ENCODE results near the gene TENT4A. TPM values are rescaled to one million over a fixed set of nuclear protein-coding genes. Genes with fewer than 3 reads are reported as not detected.

The TENT4A gene
- total and polyA plus RNA-seq, 10 of the 15 experiments (the other 5 are each of a cell fraction or from before 2014, with no cell fraction given): 1.4 to 30.6 (median 12.5) TPM

GRCh38 chr5:6686915-6687409, 26.3 kb upstream of the TENT4A start:
- FAIRE-seq (no peak), ATAC-seq (no peak), DNase-seq (ENCODE audit: low read depth, low spot score) (no peak)
- POLR2A ChIA-PET: no interaction called here
- in situ Hi-C loops (cut with MboI): no loop called here
- BruUV-seq (replicated peaks): no TSS peak
- CTCF ChIA-PET: interaction anchor here (1.8 kb wide), 1 partner anchor 8 kb away, joined by 5 read pairs; no protein-coding TSS in a partner anchor
- H3K4me3 ChIP-seq: no peak overlapping the region
- H3K9ac ChIP-seq (ENCODE audit: control insufficient read depth, insufficient read depth, low read length): no peak overlapping the region
- peaks cover 0 to 2% of the 10 kb centered on the region in 2 experiments; a peak in 2 of 4 replicates for H3K27me3 ChIP-seq (replicated peaks in 1 of 2; ENCODE audit: control insufficient read depth in 2 of 2, insufficient read depth in 2 of 2, low read length in 1 of 2)
- RAD21 ChIA-PET (ENCODE audit: unreplicated experiment): no interaction called here
- no peaks in the 10 kb centered on the region for H3K79me2 ChIP-seq (ENCODE audit: control insufficient read depth, insufficient read depth, low read length)
- 0 out of 2 replicates have a peak overlapping the region, but pooled peaks have one; percentile 38 for H3K4me2 ChIP-seq (ENCODE audit: control insufficient read depth, insufficient read depth)
- SMC1A ChIA-PET (ENCODE audit: uncharacterized antibody, unreplicated experiment): interaction anchor here (1.6 kb wide), 1 partner anchor 12 kb away, joined by 4 read pairs; no protein-coding TSS in a partner anchor
- no peaks in the 10 kb centered on the region for H3K36me3 ChIP-seq (ENCODE audit: control insufficient read depth in 2 of 2, insufficient read depth in 2 of 2, low read length in 1 of 2)
- H3K4me1 ChIP-seq (ENCODE audit: control insufficient read depth, insufficient read depth, low read length): no peaks in the 10 kb centered on the region
- no peak overlapping the region for H2AFZ ChIP-seq (ENCODE audit: control insufficient read depth, low read depth, low read length)
- 33% methylated on average over 22 of the region's 22 CpGs for WGBS (ENCODE audit: insufficient coverage, insufficient replicate concordance, low lambda C conversion rate, missing lambda C conversion rate)
- no peaks in the 10 kb centered on the region; the same call in 2 of the 3 replicates for H3K9me3 ChIP-seq (replicated peaks; ENCODE audit: control insufficient read depth, insufficient read depth, low read length)
- H4K20me1 ChIP-seq (ENCODE audit: control insufficient read depth, insufficient read depth): no peaks in the 10 kb centered on the region
- H3K27ac ChIP-seq (ENCODE audit: control insufficient read depth, insufficient read depth): no peak overlapping the region
- intact Hi-C loops (cut with micrococcal nuclease; ENCODE audit: unreplicated experiment): no loop called here
- TF ChIP-seq REST (IDR thresholded peaks at IDR 0.05; ENCODE audit: low read depth, low read length) (peak; percentile 92), CUX1 (IDR thresholded peaks at IDR 0.05; ENCODE audit: insufficient replicate concordance, low read depth, low read length) (no peak), WRNIP1 (IDR thresholded peaks at IDR 0.05; ENCODE audit: borderline replicate concordance, low read depth, low read length) (no peak), GABPA (IDR thresholded peaks at IDR 0.05; ENCODE audit: low read depth) (0 out of 2 replicates have a peak, but pooled peaks have one; percentile 39), CEBPZ (IDR thresholded peaks at IDR 0.05; ENCODE audit: low read depth, low read length) (no peak), BACH1 (IDR thresholded peaks at IDR 0.05; ENCODE audit: borderline replicate concordance) (no peak), ZNF622 (IDR thresholded peaks at IDR 0.05) (no peak), NR2C1 (IDR thresholded peaks at IDR 0.05) (peak; percentile 53; the same call in 1 of the 2 replicates), RUNX3 (IDR thresholded peaks at IDR 0.05; ENCODE audit: low read length) (0 out of 2 replicates have a peak, but pooled peaks have one; percentile 14), CREM (IDR thresholded peaks at IDR 0.05; ENCODE audit: low read depth) (no peak), TCF7 (IDR thresholded peaks at IDR 0.05; ENCODE audit: borderline replicate concordance) (no peak), CHD1 (IDR thresholded peaks at IDR 0.05; ENCODE audit: low read depth, low read length) (no peak)
